NCI-H748 (cell line): ENCODE data around the gene FAM184A.

Experiments used
- DNase-seq: peaks from one replicate; lab custom pipeline; 2025; ENCODE audit not compliant: unreplicated experiment; lab: John Stamatoyannopoulos, UW

The FAM184A gene

DNA sequence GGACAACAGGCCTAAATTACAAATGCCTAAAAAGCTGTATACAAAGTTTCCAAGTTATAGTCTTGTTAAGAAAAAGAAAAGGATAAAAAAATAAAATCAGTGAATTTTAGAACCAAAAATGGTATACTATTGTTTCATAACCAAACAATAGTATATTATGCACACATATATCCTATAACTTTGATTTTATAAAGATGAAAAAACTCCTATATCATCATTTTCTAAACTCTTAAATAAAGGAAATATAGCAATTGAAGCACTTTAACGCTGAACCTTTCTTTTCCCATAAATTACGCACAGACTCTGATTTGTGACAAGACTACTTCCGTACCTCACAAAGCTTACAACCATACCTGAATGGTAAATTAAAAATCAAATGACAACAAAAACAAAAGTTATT is 107.6 kb downstream of the FAM184A start:
- DNase-seq, result no peak

DNA sequence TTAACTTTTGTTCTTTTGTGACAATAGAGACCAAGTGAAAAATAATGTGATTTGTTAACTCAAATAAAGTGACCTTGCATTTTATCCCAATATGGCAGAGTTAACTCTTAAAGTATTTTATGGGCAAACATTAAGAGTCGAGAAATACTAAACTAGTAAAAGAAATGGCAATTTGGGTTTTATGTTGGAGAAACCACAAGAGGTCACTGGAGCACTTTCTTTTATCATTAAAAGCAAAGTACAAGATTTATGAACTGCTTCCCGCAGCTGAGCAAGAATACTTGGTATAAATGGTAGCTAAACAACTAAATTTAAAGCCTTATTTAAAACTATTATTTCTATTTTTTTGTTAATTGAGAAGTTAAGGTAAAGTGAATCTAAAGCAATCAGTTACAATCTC is 110.0 kb downstream of the FAM184A start:
- peak; percentile 16 for DNase-seq

DNA sequence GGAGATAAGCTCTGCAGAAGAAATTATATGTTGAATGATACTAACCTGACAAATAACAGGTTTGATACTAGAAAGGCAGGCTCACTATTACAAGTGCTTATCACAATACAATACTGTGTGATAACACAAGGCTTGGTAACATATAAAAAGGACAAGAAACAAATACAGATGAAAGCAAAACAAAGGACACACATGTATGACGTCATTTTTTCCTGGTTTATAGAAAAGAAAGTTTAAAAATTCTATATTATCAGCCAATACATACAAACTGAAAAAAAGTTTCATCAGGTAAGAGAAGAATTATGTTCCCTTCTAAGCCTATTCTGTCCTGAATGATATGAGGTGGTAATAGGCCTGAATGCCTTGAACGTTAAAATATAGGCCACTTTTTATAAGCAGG is 111.2 kb downstream of the FAM184A start:
- no peak for DNase-seq

DNA sequence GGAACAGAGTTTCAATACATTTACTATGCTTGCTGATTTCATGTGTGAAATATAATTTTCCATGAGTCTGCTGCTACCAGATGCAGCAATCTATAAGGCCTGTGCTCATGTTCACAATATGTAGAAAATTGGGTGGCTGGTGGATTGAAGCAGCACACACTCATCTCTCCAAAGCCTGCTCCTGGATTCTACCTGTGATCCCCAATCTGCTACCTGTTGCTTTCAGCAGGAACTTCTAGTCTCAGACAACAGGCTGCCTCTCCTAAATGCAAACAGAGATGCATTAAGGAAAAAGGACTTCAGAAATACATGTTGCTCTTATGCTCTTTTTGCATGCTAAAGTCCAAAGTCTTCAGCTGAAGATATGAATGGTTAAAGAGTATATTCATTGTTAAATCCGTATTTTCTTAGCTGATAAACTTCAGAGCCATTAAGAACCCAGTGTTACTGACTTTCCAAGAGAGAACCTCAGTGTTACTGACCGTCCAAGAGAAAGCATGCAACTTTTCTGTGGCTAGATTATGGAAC is 112.6 kb downstream of the FAM184A start:
- no peak for DNase-seq

DNA sequence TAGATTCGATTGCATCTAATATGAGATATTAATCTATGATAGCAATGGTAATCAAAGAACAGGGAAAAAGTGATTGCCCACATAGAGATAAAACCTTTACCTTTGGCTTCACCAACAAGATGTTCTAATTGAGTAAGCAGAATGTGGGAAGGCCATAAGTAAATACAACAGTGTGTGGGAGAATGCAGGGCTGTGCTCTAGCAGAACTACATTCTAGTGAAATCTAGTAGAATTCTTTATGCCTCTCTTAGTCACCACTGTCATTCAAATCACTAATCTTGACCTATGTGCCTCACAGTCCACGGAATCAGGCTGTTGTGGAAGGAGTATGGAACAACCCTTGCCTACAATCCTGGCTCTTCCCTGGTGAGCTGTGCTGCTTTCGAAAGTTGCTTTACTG is 113.1 kb downstream of the FAM184A start:
- DNase-seq, result no peak

DNA sequence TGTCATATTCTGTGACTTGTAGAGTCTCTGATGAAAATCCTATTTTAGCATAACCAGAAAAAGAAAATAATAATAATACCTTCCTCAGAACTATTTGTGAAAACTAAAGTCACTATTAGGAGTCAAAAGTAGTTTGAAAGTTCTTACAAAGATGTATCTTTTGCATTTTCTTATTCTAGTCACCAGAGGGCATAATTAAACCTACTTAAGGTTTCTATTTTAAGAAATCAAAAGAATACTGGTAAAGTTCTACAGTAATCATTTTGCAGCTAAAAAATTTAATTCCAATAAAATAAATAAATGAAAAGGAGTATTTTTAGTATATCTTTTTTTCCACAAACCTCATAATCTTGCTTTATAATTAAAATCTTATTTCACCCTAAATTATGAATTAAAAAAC is 115.5 kb downstream of the FAM184A start:
- DNase-seq, result no peak

DNA sequence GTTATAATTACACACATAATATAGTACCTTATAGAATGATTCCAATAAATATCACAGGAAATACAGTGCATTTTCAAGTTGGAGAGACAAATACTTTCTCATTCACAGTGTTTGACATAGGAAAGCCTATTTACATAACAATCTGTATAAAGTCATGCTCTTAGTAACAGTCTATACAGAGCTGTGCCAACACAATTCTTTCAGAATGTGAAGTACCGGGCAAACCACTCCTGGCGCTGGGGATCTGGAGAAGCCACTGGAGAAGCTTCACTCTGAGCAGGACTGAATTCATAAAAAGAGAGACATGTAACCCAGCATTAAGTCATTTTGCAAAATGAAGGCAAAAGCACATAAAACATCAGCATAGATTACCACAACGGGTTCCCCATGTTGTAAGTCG is 118.6 kb downstream of the FAM184A start:
- DNase-seq, result peak; percentile 18

DNA sequence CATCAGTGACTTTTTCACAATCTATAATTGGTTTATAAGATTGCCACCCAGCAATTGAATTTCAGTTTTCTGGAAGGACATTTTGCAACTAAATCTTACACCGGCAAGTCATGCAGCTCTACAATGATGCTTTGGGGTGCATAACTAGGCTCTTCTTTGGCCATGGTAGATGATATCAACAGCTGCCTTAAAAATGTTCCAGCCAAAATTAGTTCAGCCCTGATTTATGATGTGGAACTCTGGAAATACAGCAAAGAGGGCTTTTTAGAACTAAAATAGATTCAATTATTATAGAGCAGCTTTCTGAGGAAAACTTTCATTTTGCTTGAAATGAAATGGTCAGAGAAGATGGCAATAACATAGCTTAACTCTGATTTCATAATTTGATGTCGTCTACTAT is 125.1 kb downstream of the FAM184A start:
- DNase-seq, result no peak

DNA sequence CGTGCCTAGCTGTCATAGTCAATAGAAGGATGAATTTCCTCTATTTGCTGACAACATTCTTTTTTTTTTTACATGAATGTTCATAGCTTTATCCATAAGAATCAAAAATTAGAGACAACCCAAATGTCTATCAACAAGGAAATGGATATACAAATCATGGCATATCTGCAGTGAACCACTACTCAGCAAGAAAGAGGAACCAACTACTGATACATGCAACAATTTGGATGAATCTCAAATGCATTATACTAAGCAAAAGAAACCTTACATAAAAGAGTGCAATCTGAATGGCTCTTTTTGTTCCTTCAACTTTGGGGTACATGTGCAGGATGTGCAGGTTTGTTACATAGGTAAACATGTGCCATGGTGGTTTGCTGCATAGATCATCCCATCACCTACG is 125.8 kb downstream of the FAM184A start:
- DNase-seq, result no peak

DNA sequence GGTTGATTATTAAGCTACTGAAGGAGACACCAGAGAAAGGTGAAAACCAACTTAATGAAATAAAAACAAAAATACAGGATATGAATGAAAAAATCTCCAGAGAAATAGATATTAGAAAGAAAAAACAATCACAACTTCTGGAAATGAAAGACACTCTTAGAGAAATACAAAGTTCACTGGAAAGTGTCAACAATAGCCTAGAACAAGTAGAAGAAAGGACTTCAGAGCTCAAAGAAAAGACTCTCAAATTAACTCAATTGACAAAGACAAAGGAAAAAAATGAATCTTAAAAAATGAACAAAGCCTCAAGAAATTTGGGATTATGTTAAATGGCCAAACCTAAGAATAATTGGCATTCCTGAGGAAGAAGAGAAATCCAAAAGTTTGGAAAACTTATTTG is 133.2 kb downstream of the FAM184A start:
- no peak for DNase-seq

DNA sequence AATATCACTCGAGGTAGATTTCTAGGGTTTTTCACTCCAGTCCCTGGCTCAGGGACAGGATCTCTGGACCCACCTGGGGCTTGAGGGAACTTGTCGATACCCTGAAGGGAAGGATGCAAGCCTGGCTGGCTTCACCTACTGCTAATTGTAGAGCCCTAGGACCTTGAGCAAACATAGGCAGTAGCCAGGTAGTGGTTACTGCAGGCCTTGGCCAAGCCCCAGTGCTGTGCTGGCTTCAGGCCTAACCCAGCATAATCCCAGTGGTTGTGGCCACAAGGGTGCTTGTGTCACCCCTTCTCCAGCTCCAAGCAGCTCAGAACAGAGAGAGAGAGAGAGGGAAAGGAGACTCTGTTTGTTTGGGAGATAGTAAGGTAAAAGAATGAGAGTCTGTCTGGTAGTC is 137.7 kb downstream of the FAM184A start:
- DNase-seq, result no peak

DNA sequence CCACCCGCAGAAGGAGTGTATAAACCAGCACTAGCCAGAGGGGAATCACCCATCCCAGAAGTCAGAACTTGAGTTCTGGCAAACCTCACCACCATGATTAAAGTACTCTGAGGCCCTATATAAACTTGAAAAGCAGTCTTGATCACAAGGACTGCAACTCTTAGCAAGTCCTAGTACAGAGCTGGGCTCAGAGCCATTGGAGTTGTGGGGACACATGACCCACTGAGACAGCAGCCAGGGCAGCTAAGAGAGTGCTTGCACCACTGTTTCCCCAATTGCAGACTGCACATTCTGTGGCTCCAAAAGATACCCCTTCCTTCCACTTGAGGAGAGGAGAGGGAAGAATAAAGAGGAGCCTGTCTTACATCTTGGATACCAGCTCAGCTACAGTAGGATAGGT is 138.8 kb downstream of the FAM184A start:
- DNase-seq, result no peak

DNA sequence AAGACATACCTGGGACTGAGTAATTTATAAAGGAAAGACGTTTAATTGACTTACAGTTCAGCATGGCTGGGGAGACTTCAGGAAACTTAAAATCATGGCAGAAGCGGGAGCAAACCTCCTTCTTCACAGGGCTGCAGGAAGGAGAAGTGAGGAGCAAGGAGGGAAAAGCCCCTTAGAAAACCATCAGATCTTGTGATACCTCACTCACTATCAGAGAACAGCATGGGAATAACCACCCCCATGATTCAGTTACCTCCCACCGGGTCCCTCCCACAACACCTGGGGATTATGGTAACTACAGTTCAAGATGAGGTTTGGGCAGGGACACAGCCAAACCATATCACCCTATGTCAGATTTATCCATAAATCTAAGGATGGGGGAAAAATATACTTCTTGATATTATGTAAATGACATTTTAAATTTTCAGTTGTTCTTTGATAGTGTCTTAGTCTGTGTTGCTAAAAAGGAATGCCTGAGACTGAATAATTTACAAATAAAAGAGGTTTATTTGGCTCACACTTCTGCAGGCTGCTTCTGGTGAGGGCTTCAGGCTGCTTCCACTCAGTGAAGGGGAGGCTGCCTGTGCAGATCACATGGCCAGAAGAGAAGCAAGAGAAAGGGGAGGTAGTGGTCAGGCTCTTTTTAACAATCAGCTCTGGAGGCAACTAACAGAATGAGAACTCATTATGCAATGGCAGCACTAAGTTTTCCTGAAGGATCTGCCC is 142.3 kb downstream of the FAM184A start:
- no peak for DNase-seq

DNA sequence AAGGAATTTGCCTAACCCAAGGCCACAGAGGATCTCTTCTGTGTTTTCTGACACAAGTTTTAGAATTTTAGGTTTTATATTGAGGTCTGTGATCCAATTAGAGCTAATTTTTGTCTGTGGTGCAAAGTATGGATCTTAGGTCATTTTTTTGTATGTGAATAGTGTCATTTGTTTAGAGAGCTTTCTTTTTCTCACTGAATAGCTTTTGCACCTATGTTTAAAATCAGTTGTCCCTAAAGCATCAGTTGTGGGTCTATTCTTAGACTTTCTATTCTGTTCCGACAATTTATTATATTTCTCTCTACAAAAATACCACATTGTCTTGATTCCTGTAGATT is 143.2 kb downstream of the FAM184A start:
- DNase-seq, result no peak

DNA sequence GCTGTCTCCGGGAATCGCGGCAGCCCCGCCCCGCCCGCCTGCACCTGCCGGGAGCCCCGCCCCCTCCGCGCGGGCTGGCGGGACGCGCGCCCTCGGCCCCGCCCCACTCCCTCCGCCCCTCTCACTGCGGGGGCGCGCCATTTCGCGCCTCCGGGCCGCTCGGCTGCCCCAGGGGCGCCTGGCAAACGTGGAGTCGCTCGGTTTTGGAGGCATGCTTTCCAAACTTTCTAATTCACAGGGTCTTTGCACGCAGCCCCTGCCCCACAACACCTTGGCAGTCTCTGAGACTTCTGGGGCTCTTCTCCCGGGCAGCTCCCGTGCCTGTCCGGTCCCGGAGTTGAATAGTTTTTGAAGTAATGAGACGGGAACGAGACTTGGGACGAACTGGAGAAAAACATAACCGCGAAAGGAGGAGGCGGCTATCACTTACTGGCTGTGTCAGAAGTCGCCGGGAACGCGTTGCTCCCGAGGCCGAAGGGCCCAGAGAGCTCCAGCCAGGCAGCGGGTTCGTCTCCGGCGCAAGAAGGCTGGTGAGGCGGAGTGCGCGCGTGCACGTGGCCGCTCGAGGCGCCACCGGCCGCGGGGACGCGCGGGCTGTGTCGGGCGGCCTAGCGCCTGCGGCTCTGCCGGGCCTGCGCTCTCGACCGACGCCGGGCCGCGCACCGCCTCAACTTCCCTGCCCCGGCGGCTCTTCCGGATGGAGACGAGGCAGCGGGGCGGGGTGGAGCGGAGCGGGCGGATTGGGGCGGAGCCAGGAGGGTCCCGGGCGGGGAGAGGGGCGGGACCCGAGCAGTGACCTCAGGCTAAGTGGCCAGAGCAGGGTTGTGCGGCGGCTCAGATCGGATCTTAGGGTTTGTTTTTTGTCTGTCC is 143.8 kb downstream of the FAM184A start, which contains the start of gene MCM9:
TSS of gene MCM9 (minus strand) at position 699 of the 870 bp plus-strand sequence. CDS start 3,436 bp downstream, outside the sequence.
- peak; percentile 94 for DNase-seq

DNA sequence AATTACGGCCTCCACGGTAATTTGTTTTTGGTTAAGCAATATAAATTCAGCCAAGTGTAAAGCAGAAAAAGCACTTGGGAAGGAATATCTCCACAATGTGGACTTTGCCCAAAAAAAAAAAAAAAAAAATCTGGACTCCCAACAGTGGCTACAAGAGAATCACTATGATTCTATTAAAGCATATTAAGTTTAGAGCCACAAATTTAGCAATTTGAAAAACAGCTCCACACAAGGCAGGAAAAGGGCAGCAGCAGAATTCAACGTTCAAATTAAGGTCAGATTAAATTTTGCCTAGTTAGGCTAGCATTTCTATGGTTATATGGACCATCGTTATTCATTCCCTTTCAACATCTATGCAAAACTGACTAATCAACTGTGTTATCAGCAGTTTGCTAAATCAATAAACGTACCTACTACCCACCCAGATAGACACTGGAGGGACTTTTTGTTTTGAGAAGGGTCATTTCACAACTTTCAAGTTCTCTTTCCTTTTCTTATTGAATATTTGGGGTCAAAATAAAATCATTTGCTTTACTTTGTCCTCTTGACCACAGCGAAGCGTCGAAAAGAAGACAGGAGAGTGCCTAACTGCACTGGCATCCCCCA is 144.5 kb downstream of the FAM184A start:
- no peak for DNase-seq

DNA sequence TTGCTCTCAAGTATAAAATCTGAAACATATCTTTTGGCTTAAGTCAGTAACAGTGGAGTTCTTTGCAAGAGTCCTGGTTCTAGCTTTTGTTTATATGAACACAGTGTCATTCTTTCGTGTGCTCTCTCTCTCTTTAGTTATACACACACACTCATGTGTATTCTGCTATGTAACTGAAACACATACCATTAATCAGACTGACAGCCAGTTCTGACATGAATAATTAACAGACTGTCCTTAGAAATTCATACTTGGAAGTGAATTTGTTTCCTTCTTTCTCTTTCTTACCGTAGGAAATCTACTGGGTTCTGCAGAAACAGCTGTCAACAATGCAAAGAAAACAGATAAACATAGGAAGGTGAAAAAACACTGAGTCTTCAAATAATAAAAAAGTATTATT is 146.0 kb downstream of the FAM184A start:
- DNase-seq, result no peak

DNA sequence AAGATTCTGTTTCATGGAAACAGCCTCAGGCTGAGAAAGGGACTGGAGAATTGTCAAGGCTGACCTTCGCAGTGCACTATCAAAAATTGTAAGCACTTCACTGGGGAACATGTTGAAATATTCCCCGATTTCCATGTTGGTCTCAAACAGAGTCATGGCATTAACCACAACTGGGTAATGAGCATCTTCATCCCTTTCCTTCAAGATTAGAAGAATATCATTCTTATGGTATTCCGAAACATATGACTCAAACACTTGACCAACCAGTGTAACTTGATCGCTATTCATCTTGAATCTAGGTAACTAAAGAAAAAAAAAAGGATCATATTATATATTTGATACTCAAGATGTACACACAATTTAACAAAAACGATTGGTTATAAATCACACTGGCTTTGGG is 147.0 kb downstream of the FAM184A start:
- no peak for DNase-seq

DNA sequence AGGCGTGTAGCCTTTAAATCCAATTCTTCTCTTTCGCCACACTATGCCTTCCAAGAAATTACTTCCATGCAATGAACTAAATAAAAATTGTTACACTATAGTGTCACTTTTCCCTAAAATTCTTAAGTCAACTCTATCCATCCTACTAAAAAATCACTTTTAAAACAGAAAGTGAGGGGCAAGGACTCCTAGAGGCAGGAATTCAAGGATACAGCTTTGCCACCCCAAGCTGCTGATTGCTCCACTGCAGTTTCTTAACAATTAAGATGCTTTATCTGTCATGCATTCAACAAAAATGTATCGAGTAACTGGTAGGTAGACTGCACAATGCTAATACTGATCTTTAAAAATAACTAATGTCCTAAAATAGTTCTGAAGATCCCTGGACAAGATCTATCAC is 147.8 kb downstream of the FAM184A start:
- no peak for DNase-seq

DNA sequence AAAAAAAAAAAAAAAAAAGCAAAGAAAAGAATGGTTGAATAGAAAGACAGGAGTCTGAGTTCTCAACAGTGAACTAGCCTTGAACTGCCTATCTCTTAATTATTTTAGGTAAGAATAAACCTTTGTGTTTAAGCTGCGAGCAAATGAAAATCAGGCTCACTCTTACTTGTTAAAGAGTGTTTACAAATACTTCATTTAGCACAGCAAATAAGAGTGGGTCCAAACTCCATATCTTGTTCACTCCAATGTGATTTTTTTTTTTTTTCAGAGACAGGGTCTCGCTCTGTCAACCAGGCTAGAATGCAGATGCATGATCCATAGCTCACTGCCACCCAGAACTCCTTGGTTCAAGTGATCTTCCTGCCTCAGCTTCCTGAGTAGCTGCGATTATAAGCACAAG is 155.4 kb downstream of the FAM184A start:
- DNase-seq, result no peak

DNA sequence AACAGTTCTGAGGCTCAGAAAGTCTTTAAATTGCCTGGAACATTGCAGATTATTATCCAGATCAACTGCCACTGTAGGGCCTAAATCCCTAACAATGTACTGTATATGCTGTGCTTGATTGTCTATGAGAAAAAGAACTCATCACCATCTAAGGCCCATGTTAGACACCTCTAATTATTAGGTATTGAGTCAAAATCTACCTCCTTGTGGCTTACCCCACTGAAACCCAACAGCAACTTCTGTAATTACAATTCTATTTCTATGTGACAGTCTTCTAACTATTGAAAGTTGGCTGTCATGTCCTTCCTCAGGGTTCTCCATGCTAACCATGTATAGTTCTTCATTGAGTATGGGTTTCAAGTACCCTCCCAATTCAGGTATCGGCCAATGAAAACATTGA is 157.4 kb downstream of the FAM184A start:
- DNase-seq, result no peak

DNA sequence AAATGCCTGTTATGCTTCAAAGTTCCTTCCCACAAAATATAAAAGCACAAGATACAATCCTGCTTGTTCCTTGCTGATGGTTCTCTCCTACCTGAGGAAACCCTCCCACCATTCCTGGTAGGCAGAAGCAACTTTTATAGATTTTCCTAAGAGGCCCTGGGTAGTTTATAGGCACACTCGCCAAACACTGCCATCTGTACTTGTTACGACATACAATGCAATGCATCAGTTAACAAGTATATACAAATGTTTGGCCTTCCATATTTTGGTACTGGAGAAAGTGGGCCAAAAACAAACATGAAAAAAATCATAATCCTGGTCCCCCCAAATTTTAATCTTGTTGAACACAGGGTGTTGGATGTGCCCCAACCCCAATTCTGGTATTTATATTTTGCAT is 160.1 kb downstream of the FAM184A start:
- peak; percentile 13 for DNase-seq
